HEK293T (cell line): Measurements from ENCODE around the gene MTERF2.

Experiments used
- CTBP1 ChIP-seq: fragments of 450-650 bp; IDR thresholded peaks from 2 replicates; pipeline ENCODE4 v1.6.1; 2016; ENCODE audit warnings: borderline replicate concordance
- ELF4 ChIP-seq: fragments of 450-650 bp; IDR thresholded peaks from 2 replicates; pipeline ENCODE4 v1.6.1; 2017; ENCODE audit warnings: antibody characterized with exemption
- FOXK2 ChIP-seq: fragments of 450-650 bp; IDR thresholded peaks from 2 replicates; pipeline ENCODE4 v1.6.1; 2016; ENCODE audit warnings: mild to moderate bottlenecking
- FOXM1 ChIP-seq: fragments of 450-650 bp; IDR thresholded peaks from 2 replicates; pipeline ENCODE4 v1.6.1; 2017; ENCODE audit warnings: mild to moderate bottlenecking, borderline replicate concordance
- HDGF ChIP-seq: fragments of 450-650 bp; IDR thresholded peaks from 2 replicates; pipeline ENCODE4 v1.6.1; 2017; ENCODE audit warnings: antibody characterized with exemption, borderline replicate concordance
- L3MBTL2 ChIP-seq: fragments of 450-650 bp; conservative IDR thresholded peaks from 2 replicates; pipeline ENCODE4 v1.6.1; 2016; ENCODE audit warnings: mild to moderate bottlenecking
- PKNOX1 ChIP-seq: fragments of 450-650 bp; IDR thresholded peaks from 2 replicates; pipeline ENCODE4 v1.6.1; 2016
- SP1 ChIP-seq: fragments of 450-650 bp; IDR thresholded peaks from 2 replicates; pipeline ENCODE4 v1.6.1; 2017
- SUZ12 ChIP-seq: fragments of 450-650 bp; IDR thresholded peaks from 2 replicates; pipeline ENCODE4 v1.6.1; 2016; ENCODE audit warnings: mild to moderate bottlenecking
- TARDBP ChIP-seq: fragments of 450-650 bp; IDR thresholded peaks from 2 replicates; pipeline ENCODE4 v1.6.1; 2016

- TF ChIP-seq SP1: no peak
- TF ChIP-seq CTBP1: no peak
- no peak for TF ChIP-seq ELF4
- TF ChIP-seq SUZ12: no peak
- TF ChIP-seq PKNOX1: no peak
- no peak for TF ChIP-seq TARDBP
- TF ChIP-seq HDGF: no peak
- TF ChIP-seq FOXK2: no peak
- TF ChIP-seq FOXM1: no peak
- no peak for TF ChIP-seq L3MBTL2
Observed at GRCh38 chr12:106997916-106998315, 11.0 kb upstream of the MTERF2 start.
